Measurements from ENCODE around the gene ASTN1.
"Not testable (repeated sequence)": the region's sequence is repeated elsewhere in the genome, so short reads cannot be mapped to it uniquely, and the experiment has no call there.

Gene ASTN1

DNA sequence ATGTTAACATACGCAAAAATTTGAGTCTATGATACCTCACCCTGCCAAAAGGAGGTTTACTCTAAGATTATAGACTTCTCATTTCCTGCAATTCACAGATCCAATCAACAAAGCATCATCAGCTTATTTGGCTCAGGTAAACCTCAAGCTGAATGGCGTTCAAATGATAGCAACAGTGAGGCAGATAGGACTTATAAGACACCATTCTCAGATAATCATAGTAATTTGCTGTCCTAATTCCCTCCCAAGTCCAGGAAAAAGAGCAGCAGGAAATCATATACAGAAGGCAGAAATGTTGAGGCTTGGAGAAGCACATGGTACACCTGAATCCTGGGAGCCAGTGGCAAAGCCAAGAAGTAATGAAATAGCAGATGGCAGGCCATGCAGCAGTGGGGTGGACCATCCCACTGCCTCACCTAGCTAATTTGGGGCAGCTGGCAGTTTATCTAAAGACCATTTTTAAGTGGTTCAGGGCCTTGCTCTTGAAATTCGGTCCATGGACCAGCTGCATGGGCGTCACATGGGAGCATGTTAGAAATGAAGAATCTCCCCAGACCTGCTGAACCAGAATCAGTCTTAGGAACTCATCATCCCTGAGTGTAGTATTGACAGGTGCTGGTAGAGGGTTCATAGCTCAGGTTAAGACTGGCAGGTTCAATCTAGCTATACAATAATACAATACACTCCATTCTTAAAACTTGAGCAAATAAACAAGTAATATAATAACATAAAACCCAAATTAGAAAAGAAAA lies 57.7 kb downstream of the ASTN1 start:
- no peak for DNase-seq (ENCODE audit: low spot score)

DNA sequence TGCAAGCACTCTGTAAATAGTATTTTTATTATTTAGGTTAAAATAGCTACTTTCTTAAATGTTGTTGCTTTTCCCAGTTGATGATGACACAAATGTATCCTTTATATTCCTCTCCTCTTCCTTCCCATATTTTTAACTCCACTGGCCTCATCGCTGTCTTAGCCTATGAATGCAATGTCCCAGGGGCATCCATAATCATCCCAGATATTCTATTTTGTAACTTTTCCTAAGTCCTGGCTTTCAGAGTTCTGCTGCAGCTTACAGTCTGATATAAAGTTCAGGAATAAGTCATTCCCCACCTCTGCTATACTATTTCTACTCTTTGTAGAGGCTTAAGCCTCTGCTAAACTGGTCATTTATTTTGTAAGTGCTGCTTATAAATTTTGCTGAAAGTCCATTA lies 58.3 kb downstream of the ASTN1 start:
- DNase-seq (ENCODE audit: low spot score) = no peak

DNA sequence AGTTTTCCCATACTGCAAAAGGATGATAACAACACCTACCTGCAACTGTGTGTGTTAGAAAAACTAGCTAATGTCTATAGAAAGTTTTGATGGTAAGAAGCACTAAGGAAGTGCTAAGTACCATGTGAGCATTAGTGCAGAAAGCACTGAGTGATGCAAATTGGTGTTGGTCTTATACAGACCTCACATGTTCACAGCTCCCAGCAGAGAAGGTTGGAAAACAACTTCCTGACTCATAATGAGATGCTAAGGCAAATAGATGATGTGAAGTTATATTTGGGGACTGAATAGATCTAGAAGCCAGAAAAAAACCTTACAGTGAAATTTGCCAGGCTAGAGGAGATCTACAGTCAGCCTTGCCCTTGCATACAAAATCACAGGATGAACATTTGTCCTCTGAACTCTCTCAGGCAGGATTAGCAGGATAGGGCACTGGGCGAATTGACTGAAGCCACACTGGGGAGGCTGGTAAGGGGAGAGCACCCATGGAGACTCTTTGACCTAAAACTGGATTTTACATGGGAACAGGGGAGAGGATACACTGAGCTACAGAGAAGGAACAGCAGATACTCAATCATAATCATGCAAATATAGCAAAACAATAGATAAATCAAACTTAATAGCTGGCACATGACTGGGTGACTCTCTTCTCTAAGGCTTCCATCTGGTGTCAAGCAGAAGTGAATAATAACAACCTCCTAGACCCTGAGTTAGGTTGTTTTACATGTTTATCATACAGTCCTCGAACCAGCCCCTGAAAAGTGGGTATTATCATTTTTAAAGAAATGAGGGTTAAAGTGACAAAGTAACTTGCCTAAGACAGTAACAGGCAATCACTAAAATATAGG lies 61.3 kb downstream of the ASTN1 start:
- no peak for DNase-seq (ENCODE audit: low spot score)

DNA sequence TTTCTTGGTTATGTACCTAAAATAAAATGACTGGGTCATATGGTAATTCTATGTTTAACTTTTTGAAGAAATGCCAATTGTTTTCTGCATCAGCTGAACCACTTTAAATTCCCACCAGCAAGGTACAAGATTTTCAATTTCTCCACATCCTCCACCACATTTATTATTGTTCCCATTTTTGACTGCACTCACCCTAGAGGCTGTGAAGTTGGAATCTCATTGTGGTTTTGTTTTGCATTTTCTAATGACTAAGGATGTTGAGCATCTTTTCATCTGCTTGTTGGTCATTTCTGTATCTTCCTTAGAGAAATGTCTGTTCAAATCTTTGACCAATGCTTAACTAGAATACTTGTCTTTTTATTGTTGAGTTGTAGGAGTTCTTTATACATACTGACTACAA lies 72.5 kb downstream of the ASTN1 start:
- DNase-seq (ENCODE audit: low spot score) = no peak

DNA sequence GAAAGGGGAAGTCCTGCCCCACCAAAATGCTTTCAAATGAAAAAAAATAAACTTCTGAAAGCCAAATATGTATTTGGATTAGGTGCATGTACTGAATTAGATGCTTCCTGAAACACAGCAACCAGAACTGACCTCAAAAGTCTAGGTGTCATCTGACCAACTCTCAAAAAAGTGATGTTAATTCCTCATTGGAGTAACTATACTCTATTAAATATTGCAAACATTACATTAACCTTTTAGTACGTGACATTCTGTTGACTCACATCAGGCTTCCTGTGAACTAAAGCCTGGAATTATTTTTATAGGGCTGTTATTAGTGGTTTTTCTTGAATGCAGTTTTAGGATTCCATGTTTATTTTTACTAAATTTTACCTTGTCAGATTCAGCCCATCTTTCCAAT lies 73.5 kb downstream of the ASTN1 start:
- DNase-seq (ENCODE audit: low spot score) = no peak

DNA sequence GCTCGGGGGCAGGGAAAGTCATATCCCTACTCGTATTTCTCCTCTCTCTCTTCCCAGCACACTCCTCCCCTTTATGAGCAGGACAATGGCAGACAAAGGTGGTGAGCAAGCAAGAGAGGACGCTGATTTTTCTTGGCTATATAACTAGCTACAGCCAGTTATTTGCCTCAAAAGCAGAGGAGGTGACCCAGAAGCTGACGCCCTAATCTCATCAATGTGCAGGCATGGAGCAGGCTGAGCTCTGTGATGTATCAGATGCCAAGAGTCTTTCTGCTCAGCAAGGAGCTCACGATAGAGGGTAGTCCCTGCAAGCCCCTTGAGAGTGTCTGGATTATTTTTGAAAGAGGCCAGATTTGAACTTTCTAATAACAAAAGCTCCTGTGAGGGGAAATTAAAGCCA lies 75.5 kb downstream of the ASTN1 start:
- DNase-seq (ENCODE audit: low spot score) = no peak

DNA sequence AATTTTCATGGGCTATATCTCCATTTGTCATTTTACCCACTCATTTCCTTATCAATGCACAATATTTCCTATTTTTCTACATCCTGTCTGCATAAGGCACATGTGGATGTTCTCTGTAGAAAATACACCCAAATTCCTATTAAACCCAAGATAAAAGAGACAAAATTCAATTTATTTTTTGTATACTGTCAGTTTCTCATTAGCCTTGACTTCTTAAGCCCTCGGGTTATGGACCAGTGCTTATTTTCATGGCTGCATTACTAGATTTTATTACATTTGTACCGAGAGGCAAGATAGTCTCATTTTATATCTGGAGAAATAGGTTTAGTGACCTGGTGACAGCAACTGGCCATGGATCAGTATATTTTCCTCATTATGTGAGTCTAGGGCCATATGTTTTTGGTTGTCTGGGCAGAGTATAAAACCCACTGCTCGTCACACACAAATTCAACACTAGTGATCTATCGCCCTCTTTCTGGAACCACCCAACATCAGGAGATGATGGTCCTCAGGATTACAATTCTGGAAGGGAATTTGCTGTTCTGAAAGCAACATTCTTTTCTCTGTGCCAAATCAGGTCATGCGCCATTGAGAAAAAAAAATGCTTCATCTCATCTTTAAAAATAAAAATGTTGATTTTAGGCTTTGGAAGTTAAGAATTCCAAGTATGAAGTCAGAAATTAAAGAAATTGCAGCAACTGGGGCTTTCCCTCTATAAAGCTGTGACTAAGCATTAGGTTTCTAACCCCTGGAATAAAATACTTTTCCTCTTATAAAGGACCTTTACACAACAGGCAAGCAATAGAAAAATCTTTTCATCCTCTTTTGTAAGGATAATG lies 81.4 kb downstream of the ASTN1 start:
- no peak for DNase-seq (ENCODE audit: low spot score)

DNA sequence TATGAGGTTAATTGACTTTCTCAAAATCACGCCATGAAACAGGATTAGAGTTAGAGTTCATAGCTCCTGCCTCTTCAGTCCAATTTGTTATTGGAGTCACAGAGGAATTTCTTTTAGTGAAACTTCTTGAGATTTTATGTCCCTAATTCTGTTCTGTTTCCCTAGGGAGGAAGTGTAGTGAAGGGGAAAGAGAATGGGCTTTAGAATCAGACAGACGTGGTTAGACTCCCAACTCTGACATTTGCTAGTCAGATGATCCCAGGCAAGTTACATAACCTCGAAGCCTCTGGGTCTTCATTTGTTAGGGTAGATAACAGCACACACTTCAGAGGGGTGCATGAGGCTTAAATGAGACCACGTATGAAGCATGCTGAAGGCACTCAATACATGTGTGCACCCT lies 83.9 kb downstream of the ASTN1 start:
- DNase-seq (ENCODE audit: low spot score) = peak; percentile 38

DNA sequence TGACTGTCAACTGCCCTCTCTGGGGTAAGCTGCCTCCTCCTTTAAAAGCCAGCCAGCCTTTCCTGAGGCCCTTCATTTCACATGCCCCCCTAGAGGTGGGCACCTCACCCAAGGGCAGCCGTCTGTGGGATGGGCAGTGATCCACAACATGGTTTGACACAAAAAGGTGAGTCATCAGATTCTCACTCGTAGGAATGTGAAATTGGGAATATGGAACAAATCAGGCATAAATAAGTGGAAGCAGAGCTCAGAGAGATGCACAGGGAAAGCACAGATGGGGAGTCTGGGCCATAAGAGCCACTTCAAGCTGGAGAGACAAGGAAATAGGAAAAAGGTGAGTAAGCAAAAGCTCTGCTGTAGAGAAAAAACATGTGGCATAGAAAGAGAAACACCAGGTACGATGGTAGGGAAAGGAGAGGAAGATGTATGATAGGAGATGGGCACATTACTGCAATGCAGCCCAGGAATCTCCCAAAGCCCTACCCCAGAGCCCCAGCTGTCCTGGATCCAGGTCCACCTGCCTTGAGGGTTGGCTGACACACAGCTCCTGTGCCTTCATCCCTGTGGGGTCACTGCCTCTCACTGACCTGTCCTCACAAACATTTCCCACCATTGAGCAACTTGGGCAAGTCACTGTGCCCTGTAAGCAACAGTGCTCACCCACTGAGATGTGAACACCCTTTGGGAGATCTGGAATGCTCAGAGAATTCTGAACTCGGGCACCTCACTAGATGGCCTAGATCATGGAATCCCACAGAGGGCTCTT lies 86.6 kb downstream of the ASTN1 start:
- DNase-seq (ENCODE audit: low spot score) = no peak

DNA sequence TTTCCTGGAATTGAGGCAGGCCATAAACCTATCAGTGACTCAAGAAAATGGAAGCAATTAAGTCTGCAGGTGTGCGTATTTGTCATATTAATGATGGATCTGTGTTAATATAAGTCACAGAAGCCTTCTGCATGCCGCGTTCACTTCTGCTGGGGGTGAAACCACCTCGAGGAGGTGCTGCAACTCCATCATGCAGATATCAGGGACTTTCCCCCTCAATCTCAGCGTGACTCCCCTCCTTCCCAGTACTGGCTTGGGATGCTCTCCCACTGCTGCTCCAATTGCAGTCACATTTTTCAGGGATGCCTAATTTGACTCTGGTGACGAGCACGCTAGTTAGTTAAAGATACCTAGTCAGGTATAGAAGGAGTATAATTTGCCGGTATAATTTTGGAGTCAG lies 87.5 kb downstream of the ASTN1 start:
- DNase-seq (ENCODE audit: low spot score) = no peak

DNA sequence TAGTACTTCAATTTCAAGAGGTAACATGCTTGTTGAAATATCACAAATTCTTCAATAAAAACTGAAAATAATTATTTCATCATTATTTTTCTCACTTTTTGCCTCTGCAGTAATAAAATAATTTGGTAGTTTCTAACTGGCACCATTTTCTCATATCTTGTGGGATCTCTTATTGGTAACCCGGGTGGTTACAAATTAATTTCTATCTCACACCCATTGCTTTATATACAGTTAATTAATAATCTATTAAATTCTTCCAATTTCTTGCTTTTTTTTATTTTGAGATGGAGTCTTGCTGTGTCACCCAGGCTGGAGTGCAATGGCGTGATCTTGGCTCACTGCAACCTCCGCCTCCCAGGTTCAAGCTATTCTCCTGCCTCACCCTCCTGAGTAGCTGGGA lies 89.7 kb downstream of the ASTN1 start:
- not testable (repeated sequence) for DNase-seq (ENCODE audit: low spot score)

DNA sequence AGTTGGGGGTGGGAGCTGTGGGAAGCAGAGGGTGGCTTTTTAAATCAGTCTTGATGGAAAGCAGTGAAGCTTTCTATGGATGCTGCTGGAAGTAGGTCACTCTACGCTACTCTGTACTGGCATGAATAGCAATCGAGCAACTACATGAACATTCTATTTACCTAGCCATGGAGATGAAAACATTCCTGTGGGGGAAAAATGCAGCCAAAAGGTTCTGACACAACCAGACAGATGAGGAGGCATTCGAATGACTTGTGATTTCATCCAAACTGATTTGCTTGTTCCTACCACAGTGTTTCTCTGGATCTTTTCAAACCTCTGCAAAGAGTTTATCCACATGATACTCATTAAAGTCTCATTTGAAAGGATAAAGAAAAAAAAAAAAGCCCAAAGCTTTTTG lies 95.0 kb downstream of the ASTN1 start:
- no peak for DNase-seq (ENCODE audit: low spot score)

DNA sequence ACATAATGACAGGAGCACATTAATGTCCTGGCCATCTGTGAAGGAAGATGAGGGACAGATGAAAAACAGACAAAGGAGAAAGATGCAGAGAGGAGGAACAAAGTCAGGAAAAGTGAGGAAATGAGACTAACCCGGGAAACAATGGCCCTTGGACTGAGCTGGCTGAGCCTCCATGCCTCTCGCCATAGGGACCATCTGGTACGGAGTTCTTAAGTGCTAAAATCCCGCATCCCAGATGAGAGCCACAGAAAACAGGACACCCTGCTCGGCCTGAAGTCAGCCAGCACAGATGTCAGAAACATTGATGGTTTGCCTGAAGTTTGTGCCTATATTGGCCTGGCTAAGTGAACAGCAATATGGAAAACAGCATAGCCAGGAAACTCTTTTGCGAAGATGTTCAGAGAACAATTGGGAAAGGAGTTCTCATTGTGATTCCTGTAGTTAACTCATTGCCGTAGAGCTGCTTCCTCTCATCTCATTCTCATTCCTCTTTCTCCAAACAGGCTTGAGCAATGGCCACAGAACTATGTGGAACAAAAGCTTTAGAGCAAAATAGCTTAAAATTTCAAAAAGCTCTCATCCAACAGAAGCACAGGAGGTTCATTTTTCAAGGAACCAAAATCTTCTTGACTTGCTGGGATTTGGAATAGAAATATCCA lies 96.6 kb downstream of the ASTN1 start:
- DNase-seq (ENCODE audit: low spot score) = no peak

DNA sequence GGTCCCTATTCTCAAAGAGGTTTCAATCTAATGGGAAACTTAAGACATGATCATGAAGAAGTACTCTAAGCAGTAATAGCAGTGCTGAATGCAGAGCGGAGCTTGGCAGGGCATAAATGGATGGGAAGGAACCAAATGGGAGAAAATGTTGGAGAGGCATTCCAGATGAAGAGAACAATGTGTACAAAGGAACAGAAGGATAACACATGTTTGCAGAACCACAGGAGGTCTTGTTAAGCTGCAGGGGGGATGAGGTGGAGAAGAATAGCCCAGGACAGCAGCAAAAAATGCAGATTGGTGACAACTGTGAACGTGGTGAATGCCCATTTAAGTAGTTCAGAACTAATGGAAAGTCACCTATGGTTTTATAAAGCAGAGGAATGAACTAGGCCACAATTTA lies 99.1 kb downstream of the ASTN1 start:
- no peak for DNase-seq (ENCODE audit: low spot score)

DNA sequence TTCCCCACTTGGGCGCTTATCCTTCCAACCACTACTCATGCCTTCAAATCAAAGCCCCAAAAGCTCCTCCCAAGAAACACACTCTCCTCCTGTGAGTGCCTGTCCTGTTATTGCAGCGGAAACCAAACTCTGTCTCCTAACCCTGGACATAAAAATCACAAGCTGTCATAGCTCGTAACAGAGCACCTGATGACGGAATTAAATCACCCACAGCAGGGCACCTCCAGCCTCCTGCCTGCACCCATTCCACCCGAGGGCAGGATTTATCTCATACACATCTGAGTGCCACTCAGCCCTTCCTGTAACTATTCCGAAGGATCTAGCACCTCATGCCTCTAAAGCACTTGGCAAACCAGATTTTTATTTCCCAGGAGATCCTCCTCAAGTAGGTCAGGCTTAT lies 100.9 kb downstream of the ASTN1 start:
- DNase-seq (ENCODE audit: low spot score) = no peak

DNA sequence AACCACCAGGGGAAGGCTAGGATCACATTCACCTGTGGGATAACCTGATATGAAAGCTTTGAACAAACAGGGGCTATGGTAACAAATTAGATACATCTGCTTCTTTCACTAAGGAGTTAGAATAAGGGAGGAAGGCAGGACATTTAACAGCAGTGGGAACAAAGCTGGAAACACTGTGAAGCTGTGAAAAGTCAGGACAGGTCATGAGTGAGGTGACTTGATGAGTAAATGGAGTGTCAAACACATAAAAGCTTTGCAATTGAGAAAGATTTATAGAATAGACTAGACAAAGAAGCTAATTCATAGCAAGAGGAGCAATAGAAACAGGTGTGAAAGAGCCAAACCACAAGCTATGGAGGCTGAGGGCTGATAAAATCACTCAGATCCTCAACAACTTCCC lies 110.0 kb downstream of the ASTN1 start:
- DNase-seq (ENCODE audit: low spot score) = no peak

DNA sequence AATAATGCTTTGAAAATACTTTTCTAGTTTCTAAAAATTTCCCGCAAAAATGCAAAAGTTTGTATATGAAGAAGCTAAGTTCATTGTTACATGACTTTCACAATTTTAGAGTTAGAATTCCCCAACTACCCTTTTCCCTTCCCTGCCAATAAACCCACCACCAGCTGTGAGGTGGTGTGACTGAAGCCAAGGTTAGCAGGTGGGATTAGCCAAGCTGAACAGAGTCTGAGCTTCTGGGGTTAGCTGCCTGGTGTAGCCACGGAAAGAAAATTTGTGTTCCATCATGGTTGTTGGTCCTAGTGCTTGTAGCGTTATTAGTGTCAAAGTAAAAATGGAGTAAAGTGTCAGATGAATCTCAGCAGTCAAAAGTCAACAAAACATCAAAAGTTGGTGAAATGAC lies 110.9 kb downstream of the ASTN1 start:
- DNase-seq (ENCODE audit: low spot score) = no peak

DNA sequence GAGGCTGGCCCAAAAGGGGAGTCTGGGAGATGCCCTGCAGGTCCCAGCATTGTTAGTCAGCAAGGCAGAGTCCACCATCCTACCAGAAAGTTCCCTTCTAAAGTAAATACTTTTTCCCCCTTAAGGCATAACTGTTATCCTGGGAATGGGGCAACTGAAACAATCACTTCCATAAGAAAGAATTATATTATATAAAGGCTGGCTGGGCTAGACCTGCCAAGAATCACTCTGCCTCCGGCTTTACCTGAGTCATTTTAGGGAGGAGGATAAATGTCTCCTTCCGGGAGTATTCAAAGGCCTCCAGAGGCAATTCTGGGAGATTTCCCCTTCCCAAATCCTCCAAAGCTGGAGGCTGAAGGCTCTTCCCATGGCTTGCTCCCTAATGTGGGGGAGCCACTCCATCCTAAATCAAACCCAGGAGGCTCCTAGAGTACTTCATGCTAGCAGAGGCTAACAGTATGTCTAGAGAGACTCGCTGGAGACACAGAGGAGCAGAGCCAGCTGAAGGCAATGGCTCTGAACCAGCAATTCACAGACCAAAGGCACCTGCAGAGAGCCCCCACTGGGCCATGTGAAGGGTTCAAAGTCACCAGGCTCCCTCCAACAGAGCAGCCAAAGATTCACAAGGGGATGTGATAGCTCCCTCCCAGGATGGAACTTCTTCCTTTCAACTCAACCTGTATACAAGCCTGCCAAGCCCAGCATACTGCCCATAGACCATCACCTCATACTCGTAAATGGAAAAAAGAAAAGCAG lies 116.0 kb downstream of the ASTN1 start:
- no peak for DNase-seq (ENCODE audit: low spot score)

DNA sequence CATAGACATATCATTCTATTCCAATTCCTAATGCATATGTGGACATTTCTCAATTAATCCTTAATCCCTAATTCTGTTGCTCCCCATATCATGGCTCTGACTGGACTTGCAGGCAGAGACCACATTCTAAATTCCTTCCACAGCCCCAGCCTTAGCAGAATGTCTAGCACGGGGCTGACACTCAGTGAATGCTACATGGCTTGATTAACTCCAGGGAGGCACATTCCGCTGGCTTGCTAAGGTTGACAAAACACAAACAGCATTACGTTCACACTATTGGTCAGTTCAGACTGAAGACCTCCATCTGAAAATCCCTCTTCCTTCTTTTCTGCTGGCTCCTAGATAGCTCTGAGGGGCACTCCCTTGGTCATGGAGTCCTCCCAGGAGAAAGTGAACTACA lies 119.4 kb downstream of the ASTN1 start:
- DNase-seq (ENCODE audit: low spot score) = no peak

DNA sequence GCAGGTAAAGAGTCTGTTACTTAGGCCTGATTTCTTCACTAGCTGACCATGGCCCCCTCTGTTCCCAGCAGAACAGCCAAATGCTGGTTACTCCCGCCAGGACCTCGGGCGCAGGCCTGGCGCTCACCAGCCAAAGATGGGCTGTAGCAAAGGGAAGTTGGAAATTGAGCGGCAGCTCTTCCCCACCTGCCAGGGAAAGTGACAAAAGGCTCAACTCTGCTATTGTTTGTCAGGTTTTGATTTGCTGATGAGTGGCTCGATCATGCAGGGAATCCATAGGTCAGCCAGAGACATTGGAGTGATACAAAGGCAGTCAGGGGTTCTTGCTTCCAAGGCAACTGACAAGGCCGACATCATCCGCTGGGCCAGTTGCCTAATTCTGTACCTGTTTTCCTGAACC lies 120.1 kb downstream of the ASTN1 start:
- DNase-seq (ENCODE audit: low spot score) = no peak

DNA sequence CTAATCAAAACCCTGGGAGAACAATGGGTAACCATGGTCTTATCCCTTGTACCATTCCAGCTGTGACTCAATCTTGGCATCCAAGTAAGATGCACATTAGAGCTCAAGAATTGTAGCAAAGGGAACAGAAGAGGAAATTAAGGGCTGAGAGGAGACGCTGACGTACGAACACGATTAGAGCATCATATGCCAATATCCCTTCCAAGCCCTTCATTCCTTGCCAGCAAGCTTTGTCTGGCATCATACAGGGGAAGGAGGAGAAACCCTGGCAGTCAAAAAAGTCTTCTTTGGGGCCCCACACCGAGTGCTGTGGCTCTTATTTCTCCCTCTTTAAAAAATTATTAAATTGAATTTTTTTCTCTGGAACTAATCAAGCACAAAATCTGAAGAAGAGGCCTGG lies 120.9 kb downstream of the ASTN1 start:
- peak; percentile 22 for DNase-seq (ENCODE audit: low spot score)

Measured in putamen (tissue), 1 donor.